Measurements from ENCODE around the gene LMCD1. TPM values are rescaled to one million over a fixed set of nuclear protein-coding genes. Genes with fewer than 3 reads are reported as not detected.

The LMCD1 gene
- total and polyA plus RNA-seq, 3 experiments from 2014 or later: 0.83 to 2.6 (median 2.0) TPM

- Histone ChIP-seq H3K27ac (ENCODE audit: low read depth, low read length) (no peak overlapping the region), H3K4me1 (ENCODE audit: insufficient read depth, low read length) (no peaks in the 10 kb centered on the region), H3K9me3 (ENCODE audit: low read length) (no peaks in the 10 kb centered on the region), H3K27me3 (ENCODE audit: insufficient read depth, low read length, poor library complexity, severe bottlenecking) (no peaks in the 10 kb centered on the region), H3K4me3 (ENCODE audit: low read length) (no peak overlapping the region), H3K36me3 (ENCODE audit: insufficient read depth, low read length) (no peaks in the 10 kb centered on the region)
- POLR2A ChIA-PET: no interaction called here
- CTCF ChIA-PET: no interaction called here
- Mint-ChIP-seq H3K36me3 (no peaks in the 10 kb centered on the region), H3K9me3 (no peaks in the 10 kb centered on the region), H3K4me3 (no peak overlapping the region), H3K27me3 (peaks cover 4 to 8% of the 10 kb centered on the region in 2 donors), H3K4me1 (peaks cover 6 to 12% (median 9%) of the 10 kb centered on the region in 3 donors), H3K27ac (no peak overlapping the region)
- DNase-seq: no peak
These were observed 7.9 kb upstream of the LMCD1 start for GRCh38 chr3:8493744-8494143.

GRCh38 chr3:8494327-8494726 is 7.3 kb upstream of the LMCD1 start:
- Histone ChIP-seq H3K4me3 (ENCODE audit: low read length) (no peak overlapping the region), H3K4me1 (ENCODE audit: insufficient read depth, low read length) (no peaks in the 10 kb centered on the region), H3K36me3 (ENCODE audit: insufficient read depth, low read length) (no peaks in the 10 kb centered on the region), H3K9me3 (ENCODE audit: low read length) (no peaks in the 10 kb centered on the region), H3K27ac (ENCODE audit: low read depth, low read length) (no peak overlapping the region), H3K27me3 (ENCODE audit: insufficient read depth, low read length, poor library complexity, severe bottlenecking) (no peaks in the 10 kb centered on the region)
- CTCF ChIA-PET: no interaction called here
- POLR2A ChIA-PET: no interaction called here
- Mint-ChIP-seq H3K27ac (no peak overlapping the region), H3K9me3 (no peaks in the 10 kb centered on the region), H3K36me3 (no peaks in the 10 kb centered on the region), H3K27me3 (peaks cover 4 to 9% of the 10 kb centered on the region in 2 donors), H3K4me1 (peaks cover 6 to 12% (median 9%) of the 10 kb centered on the region in 3 donors), H3K4me3 (no peak overlapping the region)
- no peak for DNase-seq

GRCh38 chr3:8497582-8497981 is 4.0 kb upstream of the LMCD1 start:
- POLR2A ChIA-PET: no interaction called here
- Mint-ChIP-seq H3K36me3 (no peaks in the 10 kb centered on the region), H3K4me3 (no peak overlapping the region), H3K27me3 (peaks cover 2 to 3% of the 10 kb centered on the region in 2 donors), H3K4me1 (peaks cover 12 to 21% (median 20%) of the 10 kb centered on the region in 3 donors), H3K27ac (no peak overlapping the region), H3K9me3 (no peaks in the 10 kb centered on the region)
- Histone ChIP-seq H3K27ac (ENCODE audit: low read depth, low read length) (no peak overlapping the region), H3K36me3 (ENCODE audit: insufficient read depth, low read length) (no peaks in the 10 kb centered on the region), H3K4me3 (ENCODE audit: low read length) (no peak overlapping the region), H3K27me3 (ENCODE audit: insufficient read depth, low read length, poor library complexity, severe bottlenecking) (no peaks in the 10 kb centered on the region), H3K4me1 (ENCODE audit: insufficient read depth, low read length) (peaks cover 3% of the 10 kb centered on the region), H3K9me3 (ENCODE audit: low read length) (no peaks in the 10 kb centered on the region)
- DNase-seq: no peak
- CTCF ChIA-PET: no interaction called here

- H3K27me3 ChIP-seq (ENCODE audit: insufficient read depth, low read length, poor library complexity, severe bottlenecking): no peaks in the 10 kb centered on the region
- H3K36me3 ChIP-seq (ENCODE audit: insufficient read depth, low read length): no peaks in the 10 kb centered on the region
- H3K4me1 ChIP-seq (ENCODE audit: insufficient read depth, low read length): peaks cover 3% of the 10 kb centered on the region
- no peak overlapping the region for H3K4me3 ChIP-seq (ENCODE audit: low read length)
- Mint-ChIP-seq H3K27me3 (peaks cover 0 to 3% of the 10 kb centered on the region in 2 donors), H3K4me3 (peak overlapping the region in 1 of 7 donors; percentile 15), H3K4me1 (peaks cover 15 to 27% (median 23%) of the 10 kb centered on the region in 3 donors), H3K9me3 (no peaks in the 10 kb centered on the region), H3K27ac (peak overlapping the region in 1 of 8 donors; percentile 66), H3K36me3 (no peaks in the 10 kb centered on the region)
- no peak overlapping the region for H3K27ac ChIP-seq (ENCODE audit: low read depth, low read length)
- DNase-seq: no peak
- no peaks in the 10 kb centered on the region for H3K9me3 ChIP-seq (ENCODE audit: low read length)
- ChIA-PET CTCF (no interaction called here), POLR2A (no interaction called here)
These were observed 2.4 kb upstream of the LMCD1 start for GRCh38 chr3:8499181-8499611.

- Mint-ChIP-seq H3K27me3 (peaks cover 0 to 3% of the 10 kb centered on the region in 2 donors), H3K27ac (peak overlapping the region in 2 of 8 donors; percentile 40 to 58), H3K36me3 (no peaks in the 10 kb centered on the region), H3K4me1 (peaks cover 15 to 31% (median 27%) of the 10 kb centered on the region in 3 donors), H3K9me3 (no peaks in the 10 kb centered on the region), H3K4me3 (peak overlapping the region in 4 of 7 donors; percentile 9 to 84 (median 58))
- ChIA-PET CTCF (no interaction called here), POLR2A (no interaction called here)
- H3K9me3 ChIP-seq (ENCODE audit: low read length): no peaks in the 10 kb centered on the region
- no peak overlapping the region for H3K27ac ChIP-seq (ENCODE audit: low read depth, low read length)
- H3K4me3 ChIP-seq (ENCODE audit: low read length): no peak overlapping the region
- no peaks in the 10 kb centered on the region for H3K36me3 ChIP-seq (ENCODE audit: insufficient read depth, low read length)
- DNase-seq: no peak
- H3K27me3 ChIP-seq (ENCODE audit: insufficient read depth, low read length, poor library complexity, severe bottlenecking): no peaks in the 10 kb centered on the region
- peaks cover 3% of the 10 kb centered on the region for H3K4me1 ChIP-seq (ENCODE audit: insufficient read depth, low read length)
These were observed 1.2 kb upstream of the LMCD1 start for GRCh38 chr3:8500319-8500988.

- Histone ChIP-seq H3K4me3 (ENCODE audit: low read length) (peak overlapping the region; percentile 54), H3K36me3 (ENCODE audit: insufficient read depth, low read length) (no peaks in the 10 kb centered on the region), H3K4me1 (ENCODE audit: insufficient read depth, low read length) (peaks cover 3% of the 10 kb centered on the region), H3K27me3 (ENCODE audit: insufficient read depth, low read length, poor library complexity, severe bottlenecking) (no peaks in the 10 kb centered on the region), H3K9me3 (ENCODE audit: low read length) (no peaks in the 10 kb centered on the region), H3K27ac (ENCODE audit: low read depth, low read length) (no peak overlapping the region)
- POLR2A ChIA-PET: no interaction called here
- CTCF ChIA-PET: no interaction called here
- peaks cover 15 to 31% (median 27%) of the 10 kb centered on the region in 3 donors for H3K4me1 Mint-ChIP-seq
- peaks cover 0 to 3% of the 10 kb centered on the region in 2 donors for H3K27me3 Mint-ChIP-seq
- peak overlapping the region; percentile 80 to 91 (median 84) for H3K4me3 Mint-ChIP-seq
- H3K9me3 Mint-ChIP-seq: no peaks in the 10 kb centered on the region
- no peaks in the 10 kb centered on the region for H3K36me3 Mint-ChIP-seq
- peak overlapping the region in 5 of 8 donors; percentile 35 to 92 (median 79) for H3K27ac Mint-ChIP-seq
- no peak for DNase-seq
These were observed 643 bp upstream of the LMCD1 start for GRCh38 chr3:8500989-8501370.

- no peak overlapping the region for H3K4me3 ChIP-seq (ENCODE audit: low read length)
These were observed 1.8 kb downstream of the LMCD1 start for GRCh38 chr3:8503461-8503860.

GRCh38 chr3:8503871-8504610 is 2.4 kb downstream of the LMCD1 start:
- Histone ChIP-seq H3K4me1 (ENCODE audit: insufficient read depth, low read length) (peaks cover 3% of the 10 kb centered on the region), H3K4me3 (ENCODE audit: low read length) (no peak overlapping the region), H3K27me3 (ENCODE audit: insufficient read depth, low read length, poor library complexity, severe bottlenecking) (no peaks in the 10 kb centered on the region), H3K36me3 (ENCODE audit: insufficient read depth, low read length) (no peaks in the 10 kb centered on the region), H3K27ac (ENCODE audit: low read depth, low read length) (no peak overlapping the region), H3K9me3 (ENCODE audit: low read length) (no peaks in the 10 kb centered on the region)
- Mint-ChIP-seq H3K4me1 (peaks cover 15 to 31% (median 27%) of the 10 kb centered on the region in 3 donors), H3K4me3 (peak overlapping the region in 2 of 7 donors; percentile 15 to 32), H3K36me3 (no peaks in the 10 kb centered on the region), H3K27ac (peak overlapping the region in 3 of 8 donors; percentile 11 to 62 (median 35)), H3K27me3 (peaks cover 0 to 3% of the 10 kb centered on the region in 2 donors), H3K9me3 (no peaks in the 10 kb centered on the region)
- POLR2A ChIA-PET: no interaction called here
- DNase-seq: no peak
- CTCF ChIA-PET: interaction anchor here (0.6 kb wide), 1 partner anchor 82 kb away, joined by 4 read pairs; no protein-coding TSS in a partner anchor

More at GRCh38 chr3:8503461-8503860, 1.8 kb downstream of the LMCD1 start:
- Histone ChIP-seq H3K27ac (ENCODE audit: low read depth, low read length) (no peak overlapping the region), H3K27me3 (ENCODE audit: insufficient read depth, low read length, poor library complexity, severe bottlenecking) (no peaks in the 10 kb centered on the region), H3K4me1 (ENCODE audit: insufficient read depth, low read length) (peaks cover 3% of the 10 kb centered on the region), H3K9me3 (ENCODE audit: low read length) (no peaks in the 10 kb centered on the region), H3K36me3 (ENCODE audit: insufficient read depth, low read length) (no peaks in the 10 kb centered on the region)
- POLR2A ChIA-PET: no interaction called here
- H3K27ac Mint-ChIP-seq: peak overlapping the region in 1 of 8 donors; percentile 35
- H3K4me1 Mint-ChIP-seq: peaks cover 15 to 31% (median 27%) of the 10 kb centered on the region in 3 donors
- peak overlapping the region in 2 of 7 donors; percentile 12 to 15 for H3K4me3 Mint-ChIP-seq
- H3K9me3 Mint-ChIP-seq: no peaks in the 10 kb centered on the region
- H3K27me3 Mint-ChIP-seq: peaks cover 0 to 3% of the 10 kb centered on the region in 2 donors
- no peak for DNase-seq
- no peaks in the 10 kb centered on the region for H3K36me3 Mint-ChIP-seq
- CTCF ChIA-PET: interaction anchor here (0.6 kb wide), 1 partner anchor 82 kb away, joined by 4 read pairs; no protein-coding TSS in a partner anchor

Data from CD8-positive, alpha-beta memory T cell (primary cell).